Lower leg skin (tissue), 3 donors: ENCODE data around the gene WDR87.

Experiments used
- CTCF ChIP-seq, 3 donors: fragments of 450-650 bp; IDR thresholded peaks; one replicate each; pipeline ENCODE4 v1.5.1; 2016; ENCODE audit warnings: antibody characterized with exemption in 3 of 3, mild to moderate bottlenecking in 3 of 3, moderate library complexity in 2 of 3
- POLR2A ChIP-seq, 2 donors: fragments of 450-650 bp; IDR thresholded peaks; one replicate each; pipeline ENCODE4 v1.6.1; 2016 to 2017; ENCODE audit warnings: antibody characterized with exemption in 2 of 2, mild to moderate bottlenecking in 1 of 2, moderate library complexity in 1 of 2

GRCh38 chr19:37869766-37870340, 36.5 kb downstream of the WDR87 start:
- TF ChIP-seq CTCF (IDR thresholded peaks at IDR 0.05) = no peak
- no peak for TF ChIP-seq POLR2A (IDR thresholded peaks at IDR 0.05)
